AG04450 (cell line): ENCODE data around the gene CAPN9. TPM values are rescaled to one million over a fixed set of nuclear protein-coding genes. Genes with fewer than 3 reads are reported as not detected.

Experiments used
- CTCF ChIA-PET: fragments of 300-600, 350-600 bp; formaldehyde crosslinking; extraction: SDS; loops from one replicate; lab custom pipeline; 2022; ENCODE audit warnings: antibody characterized with exemption, inconsistent platforms; lab: Charles Lee
- POLR2A ChIA-PET: fragments of 350-600 bp; formaldehyde crosslinking; extraction: SDS; loops from one replicate; lab custom pipeline; 2021; ENCODE audit warnings: antibody characterized with exemption, inconsistent platforms; lab: Yijun Ruan, JAX
- DNase-seq: peaks from one replicate; pipeline ENCODE4 v3.0.0-alpha.2; 2011; ENCODE audit warnings: low read depth, low spot score
- H3K27ac ChIP-seq: one replicate; pipeline ENCODE4 v1.5.1; 2012; ENCODE audit warnings: low read depth, low read length, control low read depth
- H3K27me3 ChIP-seq: one replicate; pipeline ENCODE4 v1.6.0; 2012; ENCODE audit warnings: low read length; ENCODE audit not compliant: control insufficient read depth, insufficient read depth
- H3K4me3 ChIP-seq: 2 replicates; pipeline ENCODE4 v1.5.1; 2011; ENCODE audit warnings: mild to moderate bottlenecking, low read depth, low read length, control low read depth
- H3K9me3 ChIP-seq: 2 replicates; pipeline ENCODE4 v1.5.1; 2012; ENCODE audit warnings: low read length; ENCODE audit not compliant: control insufficient read depth, insufficient read depth
- polyA plus RNA-seq: library from polyadenylated mRNA; depleted of rRNA; stranded (reverse); fragments of >200 nt; gene quantifications from 2 replicates; pipeline ENCODE4 v1.2.3, GENCODE V29; 2011
- TF ChIP-seq, protein P1 (sequence below): IDR thresholded peaks from 2 replicates; pipeline ENCODE4 v1.5.1; 2011; ENCODE audit warnings: low read depth, low read length, control low read depth, inconsistent platforms

Gene CAPN9
- polyA plus RNA-seq, 1 experiment: 0.24 TPM

DNA sequence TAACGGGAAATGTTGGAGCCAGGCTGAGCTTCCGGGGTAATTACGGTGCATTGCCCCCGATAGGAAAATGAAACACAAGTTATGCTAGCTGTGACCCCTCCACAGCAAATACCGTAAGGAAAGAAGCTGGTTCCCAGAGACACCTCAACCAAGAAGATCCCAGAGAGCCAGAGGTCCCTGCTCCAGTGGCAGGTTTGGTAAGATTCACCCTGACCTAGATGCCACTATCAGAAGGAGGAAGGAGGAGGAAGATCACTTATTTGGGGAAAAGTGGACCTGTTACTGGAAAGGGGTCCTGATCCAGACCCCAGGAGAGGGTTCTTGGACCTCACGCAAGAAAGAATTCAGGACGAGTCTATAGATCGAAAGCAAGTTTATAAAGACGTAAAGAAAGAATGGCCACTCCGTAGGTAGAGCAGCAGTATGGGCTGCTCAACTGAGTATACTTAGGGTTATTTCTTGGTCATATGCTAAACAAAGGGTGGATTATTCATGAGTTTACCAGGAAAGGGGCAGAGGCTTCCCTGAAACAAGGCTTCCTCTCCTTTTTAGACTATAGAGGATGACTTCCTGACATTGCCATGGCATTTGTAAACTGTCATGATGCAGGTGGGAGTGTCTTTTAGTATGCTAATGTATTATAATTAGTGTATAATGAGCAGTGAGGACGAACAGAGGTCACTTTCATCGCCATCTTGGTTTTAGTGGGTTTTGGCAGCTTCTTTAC is 7.5 kb upstream of the CAPN9 start:
- ChIA-PET POLR2A (no interaction called here), CTCF (no interaction called here)
- peaks cover 10% of the 10 kb centered on the region for H3K27me3 ChIP-seq
- TF ChIP-seq, protein P1, sequence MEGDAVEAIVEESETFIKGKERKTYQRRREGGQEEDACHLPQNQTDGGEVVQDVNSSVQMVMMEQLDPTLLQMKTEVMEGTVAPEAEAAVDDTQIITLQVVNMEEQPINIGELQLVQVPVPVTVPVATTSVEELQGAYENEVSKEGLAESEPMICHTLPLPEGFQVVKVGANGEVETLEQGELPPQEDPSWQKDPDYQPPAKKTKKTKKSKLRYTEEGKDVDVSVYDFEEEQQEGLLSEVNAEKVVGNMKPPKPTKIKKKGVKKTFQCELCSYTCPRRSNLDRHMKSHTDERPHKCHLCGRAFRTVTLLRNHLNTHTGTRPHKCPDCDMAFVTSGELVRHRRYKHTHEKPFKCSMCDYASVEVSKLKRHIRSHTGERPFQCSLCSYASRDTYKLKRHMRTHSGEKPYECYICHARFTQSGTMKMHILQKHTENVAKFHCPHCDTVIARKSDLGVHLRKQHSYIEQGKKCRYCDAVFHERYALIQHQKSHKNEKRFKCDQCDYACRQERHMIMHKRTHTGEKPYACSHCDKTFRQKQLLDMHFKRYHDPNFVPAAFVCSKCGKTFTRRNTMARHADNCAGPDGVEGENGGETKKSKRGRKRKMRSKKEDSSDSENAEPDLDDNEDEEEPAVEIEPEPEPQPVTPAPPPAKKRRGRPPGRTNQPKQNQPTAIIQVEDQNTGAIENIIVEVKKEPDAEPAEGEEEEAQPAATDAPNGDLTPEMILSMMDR: no peak
- H3K9me3 ChIP-seq: no peaks in the 10 kb centered on the region
- H3K4me3 ChIP-seq: no peak overlapping the region
- H3K27ac ChIP-seq: no peak overlapping the region
- DNase-seq: no peak

DNA sequence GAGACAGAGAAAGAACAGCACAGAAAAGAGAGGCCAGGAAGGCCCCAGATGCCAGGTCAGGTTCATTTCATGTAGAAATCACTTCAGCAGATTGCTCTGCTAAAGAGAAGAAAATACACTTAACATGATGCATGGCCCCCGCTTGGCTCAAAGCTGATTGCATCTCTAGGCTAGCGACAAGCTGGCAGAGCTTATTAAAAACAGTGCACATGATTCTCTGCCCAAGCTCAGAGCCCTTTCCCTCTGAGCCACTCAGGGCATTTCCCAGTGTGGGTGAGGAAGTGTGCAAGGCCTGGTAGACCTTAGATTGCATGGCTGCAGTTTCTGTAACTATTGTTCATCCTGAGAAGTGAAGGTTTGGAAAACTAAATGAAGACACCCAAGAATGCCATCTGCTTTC is 3.3 kb upstream of the CAPN9 start:
- Histone ChIP-seq H3K27me3 (peaks cover 7% of the 10 kb centered on the region), H3K9me3 (no peaks in the 10 kb centered on the region; the same call in 1 of the 2 replicates), H3K27ac (no peak overlapping the region), H3K4me3 (no peak overlapping the region)
- ChIA-PET POLR2A (interaction anchor here (0.7 to 1.7 kb wide), 2 partner anchors 10 to 25 kb away, joined by 3 to 9 read pairs; no protein-coding TSS in a partner anchor), CTCF (interaction anchor here (0.6 to 4.4 kb wide), 5 partner anchors 18 to 111 kb away, joined by 3 to 26 read pairs (median 4); no protein-coding TSS in a partner anchor)
- TF ChIP-seq, protein P1: no peak
- no peak for DNase-seq

DNA sequence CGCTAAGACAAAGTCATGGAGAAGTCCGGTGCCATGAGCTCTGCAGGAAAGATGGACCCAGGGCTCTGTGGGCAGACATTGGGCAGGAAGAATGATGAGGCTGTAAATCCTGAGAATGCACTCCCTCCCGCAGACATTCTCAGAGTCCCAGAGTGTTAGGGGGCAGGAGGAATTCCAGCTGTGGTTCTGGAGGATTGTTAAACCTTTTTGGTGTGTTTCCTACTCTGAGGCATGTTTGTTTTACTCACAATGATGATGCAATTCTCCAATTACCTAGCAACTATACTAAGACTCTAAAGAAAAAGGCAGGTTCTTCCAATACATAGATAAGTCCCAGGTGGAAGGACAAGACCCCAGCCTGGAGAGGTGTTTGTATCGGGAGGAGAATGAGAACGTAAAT is 2.8 kb upstream of the CAPN9 start:
- H3K27me3 ChIP-seq: peaks cover 4% of the 10 kb centered on the region
- peak; percentile 39 for DNase-seq
- no peaks in the 10 kb centered on the region; the same call in 1 of the 2 replicates for H3K9me3 ChIP-seq
- H3K27ac ChIP-seq: peak overlapping the region; percentile 11
- H3K4me3 ChIP-seq: no peak overlapping the region
- ChIA-PET POLR2A (interaction anchor here (1.7 kb wide), 1 partner anchor 10 kb away, joined by 9 read pairs; no protein-coding TSS in a partner anchor), CTCF (interaction anchor here (0.6 to 4.4 kb wide), 4 partner anchors 19 to 102 kb away, joined by 3 to 26 read pairs (median 4); no protein-coding TSS in a partner anchor)
- TF ChIP-seq, protein P1: no peak

DNA sequence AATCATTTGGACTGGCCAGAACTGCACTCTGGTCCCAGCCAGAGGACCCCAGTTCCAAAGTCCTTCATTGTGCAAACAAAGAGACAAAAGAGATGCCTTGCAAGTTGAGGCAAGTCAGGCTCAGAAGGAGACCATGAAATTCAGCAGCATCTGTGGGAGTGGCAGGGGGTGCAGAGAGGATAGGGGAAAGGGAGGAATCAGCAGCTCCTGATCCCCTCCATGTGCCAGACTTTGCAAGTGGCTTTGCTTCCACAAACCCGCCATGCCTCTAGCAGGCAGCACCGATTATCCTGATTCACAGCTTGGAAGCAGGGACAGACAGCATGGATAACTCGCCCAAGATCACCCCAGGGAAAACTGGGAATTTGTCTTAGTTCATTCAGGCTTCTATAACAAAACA is 2.1 kb upstream of the CAPN9 start:
- H3K27me3 ChIP-seq: no peaks in the 10 kb centered on the region
- peak overlapping the region; percentile 21 for H3K27ac ChIP-seq
- H3K9me3 ChIP-seq: no peaks in the 10 kb centered on the region; the same call in 1 of the 2 replicates
- CTCF ChIA-PET: no interaction called here
- TF ChIP-seq, protein P1: no peak
- no peak overlapping the region for H3K4me3 ChIP-seq
- POLR2A ChIA-PET: interaction anchor here (1.7 kb wide), 1 partner anchor 9 kb away, joined by 9 read pairs; no protein-coding TSS in a partner anchor
- no peak for DNase-seq

DNA sequence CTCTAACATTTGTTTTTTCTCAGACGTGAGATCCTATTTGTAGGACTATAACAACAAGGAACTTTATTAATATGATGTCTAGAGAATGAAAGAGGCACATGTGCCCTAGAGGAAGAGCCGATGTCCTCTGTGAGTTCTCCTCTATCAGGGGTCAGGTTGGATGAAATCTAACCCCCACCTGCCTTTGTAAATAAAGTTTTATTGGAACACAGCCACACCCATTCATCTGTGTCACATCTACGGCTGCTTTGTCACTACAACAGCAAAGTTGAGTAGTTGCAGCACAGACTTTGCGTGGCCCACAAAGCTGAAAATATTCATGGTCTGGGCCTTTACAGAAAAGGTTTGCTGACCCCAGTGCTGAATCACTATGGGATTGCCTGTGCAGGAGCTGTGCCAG is 571 bp upstream of the CAPN9 start:
- Histone ChIP-seq H3K4me3 (no peak overlapping the region), H3K27ac (no peak overlapping the region), H3K9me3 (no peaks in the 10 kb centered on the region; the same call in 1 of the 2 replicates), H3K27me3 (peaks cover 2% of the 10 kb centered on the region)
- DNase-seq: no peak
- ChIA-PET CTCF (no interaction called here), POLR2A (interaction anchor here (0.8 kb wide), 1 partner anchor 26 kb away, joined by 5 read pairs; no protein-coding TSS in a partner anchor)
- TF ChIP-seq, protein P1: no peak
